ENCODE data around the gene TMEM201. TPM values are rescaled to one million over a fixed set of nuclear protein-coding genes. Genes with fewer than 3 reads are reported as not detected.

The TMEM201 gene
- total RNA-seq, 4 donors from 2014 or later = 11.6 to 14.6 (median 11.9) TPM

DNA sequence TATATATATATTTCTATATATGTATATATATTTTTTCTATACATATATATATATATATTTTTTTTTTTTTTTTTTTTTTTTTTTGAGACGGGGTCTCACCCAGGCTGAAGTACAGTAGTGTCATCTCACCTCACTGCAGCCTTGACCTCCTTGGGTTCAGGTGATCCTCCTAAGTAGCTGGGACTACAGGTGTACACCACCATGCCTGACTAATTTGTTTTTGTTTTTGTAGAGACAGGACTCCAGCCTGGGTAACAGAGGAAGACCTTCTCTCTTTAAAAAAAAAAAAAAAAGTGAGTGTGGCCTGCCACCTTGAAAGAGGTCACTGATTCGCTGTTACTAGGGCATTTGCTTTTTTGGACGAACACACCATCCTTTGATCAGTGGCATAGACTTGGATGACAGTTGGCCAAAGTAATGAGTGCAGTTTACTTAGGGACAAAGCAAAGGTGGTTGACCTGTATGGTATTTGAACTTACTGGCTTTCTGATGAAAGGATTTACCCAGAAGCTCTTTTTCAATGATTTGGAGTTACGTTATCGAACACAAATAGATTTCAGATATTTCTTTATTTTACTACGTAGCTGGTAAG, 38.7 kb upstream of the TMEM201 start:
- H3K4me1 ChIP-seq = no peaks in the 10 kb centered on the region
- no peak overlapping the region for H3K27ac ChIP-seq
- no peaks in the 10 kb centered on the region for H3K27me3 ChIP-seq
- no peak for DNase-seq (ENCODE audit: low spot score in 2 of 2)
- TF ChIP-seq EP300 (IDR thresholded peaks at IDR 0.05) (no peak), POLR2A (IDR thresholded peaks at IDR 0.05) (no peak), POLR2AphosphoS5 (IDR thresholded peaks at IDR 0.05) (no peak)
- TF ChIP-seq, protein P1, sequence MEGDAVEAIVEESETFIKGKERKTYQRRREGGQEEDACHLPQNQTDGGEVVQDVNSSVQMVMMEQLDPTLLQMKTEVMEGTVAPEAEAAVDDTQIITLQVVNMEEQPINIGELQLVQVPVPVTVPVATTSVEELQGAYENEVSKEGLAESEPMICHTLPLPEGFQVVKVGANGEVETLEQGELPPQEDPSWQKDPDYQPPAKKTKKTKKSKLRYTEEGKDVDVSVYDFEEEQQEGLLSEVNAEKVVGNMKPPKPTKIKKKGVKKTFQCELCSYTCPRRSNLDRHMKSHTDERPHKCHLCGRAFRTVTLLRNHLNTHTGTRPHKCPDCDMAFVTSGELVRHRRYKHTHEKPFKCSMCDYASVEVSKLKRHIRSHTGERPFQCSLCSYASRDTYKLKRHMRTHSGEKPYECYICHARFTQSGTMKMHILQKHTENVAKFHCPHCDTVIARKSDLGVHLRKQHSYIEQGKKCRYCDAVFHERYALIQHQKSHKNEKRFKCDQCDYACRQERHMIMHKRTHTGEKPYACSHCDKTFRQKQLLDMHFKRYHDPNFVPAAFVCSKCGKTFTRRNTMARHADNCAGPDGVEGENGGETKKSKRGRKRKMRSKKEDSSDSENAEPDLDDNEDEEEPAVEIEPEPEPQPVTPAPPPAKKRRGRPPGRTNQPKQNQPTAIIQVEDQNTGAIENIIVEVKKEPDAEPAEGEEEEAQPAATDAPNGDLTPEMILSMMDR (IDR thresholded peaks at IDR 0.05) = no peak
- no peaks in the 10 kb centered on the region for H3K9me3 ChIP-seq
- H3K4me3 ChIP-seq = no peak overlapping the region
- H3K36me3 ChIP-seq = no peaks in the 10 kb centered on the region
- WGBS = 99% methylated on average over 6 of the region's 6 CpGs

DNA sequence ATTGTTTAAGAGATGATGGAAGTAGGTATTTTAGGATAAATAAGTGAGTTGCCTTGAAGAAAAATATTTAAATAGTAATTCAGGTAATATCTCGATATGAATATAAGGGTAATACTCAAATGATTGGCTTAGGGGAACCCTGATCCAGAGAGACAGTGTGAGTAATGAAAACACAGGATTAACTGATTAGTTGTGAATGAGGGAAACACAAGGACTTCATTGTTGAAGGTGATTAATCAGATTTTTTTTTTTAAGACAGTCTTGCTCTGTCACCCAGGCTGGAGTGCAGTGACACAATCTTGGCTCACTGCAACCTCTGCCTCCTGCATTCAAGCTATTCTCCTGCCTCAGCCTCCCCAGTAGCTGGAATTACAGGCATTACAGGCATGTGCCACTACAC, 36.7 kb upstream of the TMEM201 start:
- Histone ChIP-seq H3K36me3 (peaks cover 5% of the 10 kb centered on the region), H3K4me1 (peaks cover 9% of the 10 kb centered on the region), H3K4me3 (no peak overlapping the region), H3K9me3 (no peaks in the 10 kb centered on the region), H3K27me3 (no peaks in the 10 kb centered on the region), H3K27ac (no peak overlapping the region)
- WGBS = 88% methylated on average over 1 of the region's 1 CpG
- DNase-seq (ENCODE audit: low spot score in 2 of 2) = no peak
- TF ChIP-seq POLR2AphosphoS5 (IDR thresholded peaks at IDR 0.05) (no peak), EP300 (IDR thresholded peaks at IDR 0.05) (no peak), POLR2A (IDR thresholded peaks at IDR 0.05) (no peak)
- TF ChIP-seq, protein P1 (IDR thresholded peaks at IDR 0.05) = no peak

DNA sequence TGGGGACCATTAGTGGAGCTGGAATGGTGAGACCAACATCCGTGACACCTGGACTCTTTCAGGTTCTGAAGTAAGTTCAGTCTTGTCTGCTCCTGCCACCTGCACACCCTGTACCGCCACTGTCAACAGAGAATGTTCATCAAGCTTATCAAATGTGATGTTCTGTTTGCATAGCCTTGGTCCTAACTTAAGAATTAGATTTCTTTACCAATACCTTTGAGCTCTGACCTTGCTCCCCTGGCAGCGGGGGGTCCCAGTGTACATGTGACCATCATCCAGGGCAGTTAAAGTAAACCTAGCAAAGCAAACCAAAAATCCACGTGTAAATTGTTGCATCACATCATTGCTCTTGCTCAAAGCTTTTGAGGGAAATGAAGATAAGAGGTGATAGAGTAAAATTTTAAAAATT, 35.0 kb upstream of the TMEM201 start:
- Histone ChIP-seq H3K9me3 (no peaks in the 10 kb centered on the region), H3K4me1 (peaks cover 9% of the 10 kb centered on the region), H3K27ac (no peak overlapping the region), H3K36me3 (peaks cover 5% of the 10 kb centered on the region), H3K27me3 (no peaks in the 10 kb centered on the region), H3K4me3 (no peak overlapping the region)
- TF ChIP-seq POLR2AphosphoS5 (IDR thresholded peaks at IDR 0.05) (no peak), POLR2A (IDR thresholded peaks at IDR 0.05) (no peak), EP300 (IDR thresholded peaks at IDR 0.05) (no peak)
- TF ChIP-seq, protein P1 (IDR thresholded peaks at IDR 0.05) = no peak
- WGBS = 85% methylated on average over 4 of the region's 4 CpGs
- no peak for DNase-seq (ENCODE audit: low spot score in 2 of 2)

DNA sequence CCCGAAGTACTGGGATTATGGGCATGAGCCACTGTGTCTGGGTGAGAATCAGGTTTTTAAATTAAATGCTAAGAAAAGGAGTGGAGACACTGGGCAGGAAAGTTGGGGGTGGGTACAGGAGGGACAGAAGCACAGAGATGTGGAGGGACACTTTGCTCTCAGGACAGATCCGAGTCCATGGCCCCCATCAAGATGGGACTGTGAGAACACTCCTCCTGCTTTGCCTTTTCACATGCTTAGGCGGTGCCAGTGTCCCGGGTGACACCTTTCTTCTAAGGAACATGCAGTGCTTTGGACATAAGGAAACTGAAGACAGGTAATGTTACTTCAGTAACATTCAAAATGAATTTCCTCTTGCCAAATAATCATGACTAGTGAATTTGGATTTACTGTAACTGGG, 32.8 kb upstream of the TMEM201 start:
- Histone ChIP-seq H3K27me3 (no peaks in the 10 kb centered on the region), H3K4me1 (peaks cover 21% of the 10 kb centered on the region), H3K36me3 (peaks cover 5% of the 10 kb centered on the region), H3K9me3 (no peaks in the 10 kb centered on the region), H3K4me3 (no peak overlapping the region), H3K27ac (peak overlapping the region; percentile 56)
- 80% methylated on average over 4 of the region's 4 CpGs for WGBS
- no peak for DNase-seq (ENCODE audit: low spot score in 2 of 2)
- TF ChIP-seq POLR2AphosphoS5 (IDR thresholded peaks at IDR 0.05) (no peak), POLR2A (IDR thresholded peaks at IDR 0.05) (no peak), EP300 (IDR thresholded peaks at IDR 0.05) (no peak)
- TF ChIP-seq, protein P1 (IDR thresholded peaks at IDR 0.05) = no peak

DNA sequence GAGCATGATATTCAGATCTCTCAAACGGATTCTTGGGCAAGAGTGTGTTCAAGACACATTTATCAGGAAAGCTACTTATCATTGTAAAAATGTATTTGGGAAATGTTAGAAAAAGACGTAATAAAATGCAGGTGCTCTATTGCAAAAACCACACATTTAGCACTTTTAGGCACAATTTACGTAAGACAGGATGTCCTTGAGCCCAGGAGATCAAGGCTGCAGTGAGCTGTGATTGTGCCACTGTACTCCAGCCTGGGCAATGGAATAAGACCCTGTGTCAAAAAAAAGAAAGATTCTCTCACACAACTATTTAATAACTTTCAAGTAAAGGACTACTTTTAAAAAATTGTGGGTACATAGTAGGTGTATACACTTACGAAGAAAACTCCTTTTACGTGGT, 31.1 kb upstream of the TMEM201 start:
- 96% methylated on average over 5 of the region's 5 CpGs for WGBS
- H3K27me3 ChIP-seq = no peaks in the 10 kb centered on the region
- DNase-seq (ENCODE audit: low spot score in 2 of 2) = no peak
- no peak for TF ChIP-seq POLR2AphosphoS5 (IDR thresholded peaks at IDR 0.05)
- no peak for TF ChIP-seq POLR2A (IDR thresholded peaks at IDR 0.05)
- no peak for TF ChIP-seq EP300 (IDR thresholded peaks at IDR 0.05)
- TF ChIP-seq, protein P1 (IDR thresholded peaks at IDR 0.05) = no peak
- H3K9me3 ChIP-seq = no peaks in the 10 kb centered on the region
- peaks cover 5% of the 10 kb centered on the region for H3K36me3 ChIP-seq
- H3K4me3 ChIP-seq = no peak overlapping the region
- H3K4me1 ChIP-seq = peaks cover 35% of the 10 kb centered on the region
- no peak overlapping the region for H3K27ac ChIP-seq
